Measurements from ENCODE around the gene PIM1.
"Not testable (repeated sequence)": the region's sequence is repeated elsewhere in the genome, so short reads cannot be mapped to it uniquely, and the experiment has no call there.

PIM1 gene

GRCh38 chr6:37171201-37171969, 1.4 kb downstream of the PIM1 start:
- DNase-seq (ENCODE audit: low read depth), result no peak

GRCh38 chr6:37171970-37172812, 2.2 kb downstream of the PIM1 start:
- DNase-seq (ENCODE audit: low read depth), result peak; percentile 79

- DNase-seq (ENCODE audit: low read depth), result no peak
Measured at GRCh38 chr6:37172912-37173492, 3.0 kb downstream of the PIM1 start.

- no peak for DNase-seq (ENCODE audit: low read depth)
Measured at GRCh38 chr6:37173493-37174195, 3.7 kb downstream of the PIM1 start.

GRCh38 chr6:37174196-37174514, 4.2 kb downstream of the PIM1 start:
- no peak for DNase-seq (ENCODE audit: low read depth)

- DNase-seq (ENCODE audit: low read depth), result no peak
Measured at GRCh38 chr6:37174515-37175331, 4.8 kb downstream of the PIM1 start.

GRCh38 chr6:37175332-37176267, 5.6 kb downstream of the PIM1 start:
- no peak for DNase-seq (ENCODE audit: low read depth)

- DNase-seq (ENCODE audit: low read depth), result no peak
Measured at GRCh38 chr6:37176268-37177076, 6.5 kb downstream of the PIM1 start.

GRCh38 chr6:37177077-37177934, 7.4 kb downstream of the PIM1 start:
- peak; percentile 82 for DNase-seq (ENCODE audit: low read depth)

GRCh38 chr6:37177935-37178517, 8.1 kb downstream of the PIM1 start:
- DNase-seq (ENCODE audit: low read depth), result no peak

GRCh38 chr6:37180075-37180474, 10.1 kb downstream of the PIM1 start:
- no peak for DNase-seq (ENCODE audit: low read depth)

- not testable (repeated sequence) for DNase-seq (ENCODE audit: low read depth)
Measured at GRCh38 chr6:37180610-37181009, 10.7 kb downstream of the PIM1 start.

- DNase-seq (ENCODE audit: low read depth), result peak; percentile 92
Measured at GRCh38 chr6:37182736-37183590, 13.0 kb downstream of the PIM1 start.

GRCh38 chr6:37185949-37186720, 16.2 kb downstream of the PIM1 start:
- not testable (repeated sequence) for DNase-seq (ENCODE audit: low read depth)

GRCh38 chr6:37187321-37188022, 17.5 kb downstream of the PIM1 start:
- DNase-seq (ENCODE audit: low read depth), result no peak
